Lung microvascular endothelial cell (primary cell): ENCODE data around the gene NUDT16. TPM values are rescaled to one million over a fixed set of nuclear protein-coding genes. Genes with fewer than 3 reads are reported as not detected.

Experiments
- total RNA-seq: library from RNA; depleted of rRNA; stranded (reverse); fragments of >200 nt; gene quantifications from 2 replicates; pipeline ENCODE4 v1.2.1, GENCODE V29; 2014

Gene NUDT16
- total RNA-seq, 1 donor from 2014 or later, result 18.3 TPM

Other genes with a start within 250 kb of the NUDT16 start
- 38.9 and 50.6 TPM in 2 replicates for gene MRPL3, start 121.2 kb downstream of the NUDT16 start, total RNA-seq